Measurements from ENCODE around the gene UBALD2.
"Not testable (repeated sequence)": the region's sequence is repeated elsewhere in the genome, so short reads cannot be mapped to it uniquely, and the experiment has no call there.

UBALD2 gene

DNA sequence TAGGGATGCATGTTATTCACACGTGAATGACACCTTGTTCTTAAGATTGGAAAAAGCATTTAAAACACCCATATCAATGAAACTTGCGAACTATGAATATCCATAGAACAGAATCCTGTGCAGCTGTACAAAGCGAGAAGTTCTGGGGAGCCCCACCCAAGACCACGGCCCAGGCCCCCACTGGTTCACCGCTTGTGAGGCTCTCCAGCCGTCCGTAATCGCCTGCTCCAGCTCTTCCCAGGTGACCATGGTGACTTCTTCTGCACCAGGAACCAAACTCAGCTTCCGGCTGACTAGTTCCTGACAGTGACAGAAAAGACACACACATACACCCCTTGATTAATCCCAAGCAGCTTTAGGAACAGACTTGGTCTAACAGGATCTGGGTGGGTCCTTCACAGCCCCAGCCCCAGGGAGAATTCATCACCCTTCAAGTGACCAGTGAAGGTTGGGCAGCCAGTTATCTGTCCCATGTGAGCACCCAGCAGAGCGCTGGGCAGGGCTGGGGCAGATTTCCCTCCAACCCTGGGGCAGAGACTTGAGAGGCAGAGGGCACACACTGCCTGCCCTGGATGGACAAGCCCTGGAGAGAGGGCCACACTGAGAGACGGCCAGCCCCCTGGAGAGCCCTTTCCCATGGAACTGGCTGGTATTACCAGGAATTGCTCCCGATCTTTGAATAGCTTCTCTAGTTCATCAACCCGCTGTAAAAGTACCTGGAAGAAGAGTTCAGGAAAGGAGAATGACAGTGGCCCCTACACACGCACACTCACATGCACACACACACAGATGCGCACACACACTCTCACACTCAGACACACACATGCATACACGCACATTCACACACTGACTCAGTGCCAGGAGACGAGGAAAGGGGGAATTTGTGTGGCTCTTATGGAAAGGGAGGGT is 39.3 kb downstream of the UBALD2 start:
- H3K27ac ChIP-seq (ENCODE audit: low read length): no peak overlapping the region
- no peak for DNase-seq (ENCODE audit: low read depth, low spot score)
- H3K4me1 ChIP-seq (ENCODE audit: control insufficient read depth, insufficient read depth, low read length): no peaks in the 10 kb centered on the region
- H3K36me3 ChIP-seq (ENCODE audit: control insufficient read depth, insufficient read depth, low read length): 0 out of 2 replicates have a peak, but pooled peaks cover 2% of the 10 kb centered on the region
- no peaks in the 10 kb centered on the region for H3K27me3 ChIP-seq (ENCODE audit: control insufficient read depth, insufficient read depth, low read length)
- H3K4me3 ChIP-seq (ENCODE audit: low read length): no peak overlapping the region
- no CpG with 5 or more reads among the region's 17 CpGs for WGBS (ENCODE audit: insufficient coverage, insufficient read length)
- H3K9me3 ChIP-seq (ENCODE audit: control insufficient read depth, insufficient read depth, low read length): no peaks in the 10 kb centered on the region

- H3K27me3 ChIP-seq (ENCODE audit: control insufficient read depth, insufficient read depth, low read length); H3K4me3 ChIP-seq (ENCODE audit: low read length); DNase-seq (ENCODE audit: low read depth, low spot score); H3K9me3 ChIP-seq (ENCODE audit: control insufficient read depth, insufficient read depth, low read length); H3K4me1 ChIP-seq (ENCODE audit: control insufficient read depth, insufficient read depth, low read length); H3K36me3 ChIP-seq (ENCODE audit: control insufficient read depth, insufficient read depth, low read length); H3K27ac ChIP-seq (ENCODE audit: low read length): not testable (repeated sequence)
- no CpG with 5 or more reads among the region's 3 CpGs for WGBS (ENCODE audit: insufficient coverage, insufficient read length)
Observed at GRCh38 chr17:76305135-76305454, 39.9 kb downstream of the UBALD2 start.

GRCh38 chr17:76307299-76307965 is 42.3 kb downstream of the UBALD2 start:
- no CpG with 5 or more reads among the region's 58 CpGs for WGBS (ENCODE audit: insufficient coverage, insufficient read length)
- 0 out of 2 replicates have a peak, but pooled peaks cover 2% of the 10 kb centered on the region for H3K36me3 ChIP-seq (ENCODE audit: control insufficient read depth, insufficient read depth, low read length)
- H3K27ac ChIP-seq (ENCODE audit: low read length): no peak overlapping the region
- DNase-seq (ENCODE audit: low read depth, low spot score): no peak
- H3K4me3 ChIP-seq (ENCODE audit: low read length): no peak overlapping the region
- no peaks in the 10 kb centered on the region for H3K4me1 ChIP-seq (ENCODE audit: control insufficient read depth, insufficient read depth, low read length)
- no peaks in the 10 kb centered on the region for H3K27me3 ChIP-seq (ENCODE audit: control insufficient read depth, insufficient read depth, low read length)
- H3K9me3 ChIP-seq (ENCODE audit: control insufficient read depth, insufficient read depth, low read length): no peaks in the 10 kb centered on the region; the same call in 1 of the 2 replicates

DNA sequence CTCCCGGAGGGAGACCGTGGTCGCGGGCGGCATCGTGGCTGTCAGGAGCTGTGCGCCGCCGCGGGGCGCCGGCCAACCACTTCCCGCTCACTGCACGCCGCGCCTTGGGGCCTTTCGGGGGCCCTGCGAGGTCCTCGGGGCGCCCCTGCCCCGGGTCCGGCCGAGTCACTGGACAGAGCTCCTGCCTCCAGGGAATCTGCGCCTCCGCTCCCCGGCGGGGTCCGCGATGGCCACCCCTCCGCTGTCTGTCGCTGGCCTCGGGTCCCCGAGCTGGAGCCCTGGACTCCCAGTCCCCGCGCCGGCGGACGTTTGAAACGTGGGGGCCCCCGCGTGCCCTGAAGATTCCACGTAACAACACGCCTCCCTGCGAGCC is 42.8 kb downstream of the UBALD2 start, which contains the start of gene QRICH2:
Gene QRICH2, minus strand, starts transcription at position 311 of the 373 bp plus-strand sequence. Its CDS starts 278 bp downstream, at position 33.
- DNase-seq (ENCODE audit: low read depth, low spot score): no peak
- Histone ChIP-seq H3K27ac (ENCODE audit: low read length) (no peak within 1 kb of the TSS), H3K36me3 (ENCODE audit: control insufficient read depth, insufficient read depth, low read length) (0 out of 2 replicates have a peak, but pooled peaks cover 2% of the 10 kb centered on the region), H3K9me3 (ENCODE audit: control insufficient read depth, insufficient read depth, low read length) (no peaks in the 10 kb centered on the region; the same call in 1 of the 2 replicates), H3K4me3 (ENCODE audit: low read length) (no peak within 1 kb of the TSS), H3K4me1 (ENCODE audit: control insufficient read depth, insufficient read depth, low read length) (no peaks in the 10 kb centered on the region), H3K27me3 (ENCODE audit: control insufficient read depth, insufficient read depth, low read length) (no peaks in the 10 kb centered on the region)
- WGBS (ENCODE audit: insufficient coverage, insufficient read length): no CpG with 5 or more reads among the region's 44 CpGs

- H3K27me3 ChIP-seq (ENCODE audit: control insufficient read depth, insufficient read depth, low read length): no peaks in the 10 kb centered on the region
- no peaks in the 10 kb centered on the region; the same call in 1 of the 2 replicates for H3K9me3 ChIP-seq (ENCODE audit: control insufficient read depth, insufficient read depth, low read length)
- H3K36me3 ChIP-seq (ENCODE audit: control insufficient read depth, insufficient read depth, low read length): peaks cover 4% of the 10 kb centered on the region; the same call in 1 of the 2 replicates
- no peak overlapping the region for H3K27ac ChIP-seq (ENCODE audit: low read length)
- DNase-seq (ENCODE audit: low read depth, low spot score): no peak
- no CpG with 5 or more reads among the region's 4 CpGs for WGBS (ENCODE audit: insufficient coverage, insufficient read length)
- H3K4me3 ChIP-seq (ENCODE audit: low read length): no peak overlapping the region
- H3K4me1 ChIP-seq (ENCODE audit: control insufficient read depth, insufficient read depth, low read length): no peaks in the 10 kb centered on the region
Observed at GRCh38 chr17:76309461-76309860, 44.3 kb downstream of the UBALD2 start.

DNA sequence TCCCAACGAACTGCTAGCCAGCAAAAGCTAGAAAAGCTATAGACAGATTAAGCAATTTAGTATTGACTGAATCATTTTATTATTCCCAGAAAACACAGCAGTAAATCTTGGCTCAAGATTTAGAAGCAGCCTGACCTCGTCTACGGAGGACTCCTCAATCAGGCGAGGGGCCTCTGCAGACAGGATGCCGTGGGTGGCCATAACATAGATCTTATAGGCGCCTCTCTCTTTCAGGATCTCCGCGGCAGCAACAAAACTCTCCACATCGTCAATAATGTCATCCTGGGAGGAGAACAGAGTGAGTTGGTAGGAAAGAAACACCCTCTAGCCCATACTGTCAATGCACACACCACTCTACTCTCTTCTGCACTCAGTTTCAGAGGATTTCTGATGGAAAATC is 47.6 kb downstream of the UBALD2 start:
- Histone ChIP-seq H3K4me3 (ENCODE audit: low read length) (no peak overlapping the region), H3K4me1 (ENCODE audit: control insufficient read depth, insufficient read depth, low read length) (no peaks in the 10 kb centered on the region), H3K27me3 (ENCODE audit: control insufficient read depth, insufficient read depth, low read length) (no peaks in the 10 kb centered on the region), H3K9me3 (ENCODE audit: control insufficient read depth, insufficient read depth, low read length) (no peaks in the 10 kb centered on the region; the same call in 1 of the 2 replicates), H3K27ac (ENCODE audit: low read length) (no peak overlapping the region), H3K36me3 (ENCODE audit: control insufficient read depth, insufficient read depth, low read length) (peaks cover 2% of the 10 kb centered on the region; the same call in 1 of the 2 replicates)
- no CpG with 5 or more reads among the region's 9 CpGs for WGBS (ENCODE audit: insufficient coverage, insufficient read length)
- no peak for DNase-seq (ENCODE audit: low read depth, low spot score)

DNA sequence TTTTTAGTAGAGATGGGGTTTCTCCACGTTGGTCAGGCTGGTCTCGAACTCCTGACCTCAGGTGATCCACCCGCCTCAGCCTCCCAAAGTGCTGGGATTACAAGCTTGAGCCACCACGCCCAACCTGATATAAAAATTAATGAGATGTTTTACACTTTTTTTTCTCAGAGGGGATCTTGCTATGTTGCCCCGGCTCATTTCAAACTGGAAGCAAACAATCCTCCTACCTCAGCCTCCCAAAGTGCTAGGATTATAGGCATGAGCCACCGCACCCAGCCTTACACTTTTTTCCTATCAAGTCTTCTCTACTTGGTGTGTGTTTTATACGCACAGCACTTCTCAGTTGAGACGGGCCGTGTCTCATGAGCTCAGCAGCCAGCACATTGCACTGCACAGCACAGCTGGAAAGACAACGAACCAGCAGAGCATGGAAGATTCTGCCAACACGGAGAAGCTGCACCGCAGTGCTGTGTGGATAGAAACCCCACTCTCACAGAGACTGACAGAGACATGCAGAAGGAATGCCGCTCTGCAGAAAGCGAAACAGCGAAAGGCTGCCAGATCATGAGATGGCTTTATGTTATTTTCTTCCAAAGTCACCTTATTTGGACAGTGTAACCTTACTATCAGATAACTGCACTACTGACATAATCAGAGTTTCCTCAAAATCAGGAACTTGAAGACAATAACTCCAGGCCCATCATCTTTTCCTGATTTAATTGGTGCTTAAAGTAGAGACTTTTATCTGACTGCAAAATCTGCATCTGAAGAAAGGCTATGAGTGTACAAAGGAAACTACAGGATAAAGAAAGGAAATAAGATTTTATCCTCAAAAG is 49.5 kb downstream of the UBALD2 start:
- Histone ChIP-seq H3K4me1 (ENCODE audit: control insufficient read depth, insufficient read depth, low read length) (no peaks in the 10 kb centered on the region), H3K9me3 (ENCODE audit: control insufficient read depth, insufficient read depth, low read length) (no peaks in the 10 kb centered on the region; the same call in 1 of the 2 replicates), H3K27ac (ENCODE audit: low read length) (no peak overlapping the region), H3K4me3 (ENCODE audit: low read length) (no peak overlapping the region), H3K27me3 (ENCODE audit: control insufficient read depth, insufficient read depth, low read length) (no peaks in the 10 kb centered on the region), H3K36me3 (ENCODE audit: control insufficient read depth, insufficient read depth, low read length) (peaks cover 2% of the 10 kb centered on the region; the same call in 1 of the 2 replicates)
- WGBS (ENCODE audit: insufficient coverage, insufficient read length): no CpG with 5 or more reads among the region's 15 CpGs
- DNase-seq (ENCODE audit: low read depth, low spot score): no peak

- no peak overlapping the region for H3K27ac ChIP-seq (ENCODE audit: low read length)
- H3K4me1 ChIP-seq (ENCODE audit: control insufficient read depth, insufficient read depth, low read length): no peaks in the 10 kb centered on the region
- DNase-seq (ENCODE audit: low read depth, low spot score): no peak
- WGBS (ENCODE audit: insufficient coverage, insufficient read length): no CpG with 5 or more reads among the region's 2 CpGs
- H3K9me3 ChIP-seq (ENCODE audit: control insufficient read depth, insufficient read depth, low read length): no peaks in the 10 kb centered on the region
- peaks cover 2% of the 10 kb centered on the region; the same call in 1 of the 2 replicates for H3K36me3 ChIP-seq (ENCODE audit: control insufficient read depth, insufficient read depth, low read length)
- no peaks in the 10 kb centered on the region for H3K27me3 ChIP-seq (ENCODE audit: control insufficient read depth, insufficient read depth, low read length)
- H3K4me3 ChIP-seq (ENCODE audit: low read length): no peak overlapping the region
Observed at GRCh38 chr17:76317535-76317934, 52.4 kb downstream of the UBALD2 start.

GRCh38 chr17:76318586-76318985 is 53.4 kb downstream of the UBALD2 start:
- Histone ChIP-seq H3K27me3 (ENCODE audit: control insufficient read depth, insufficient read depth, low read length) (no peaks in the 10 kb centered on the region), H3K9me3 (ENCODE audit: control insufficient read depth, insufficient read depth, low read length) (no peaks in the 10 kb centered on the region), H3K4me1 (ENCODE audit: control insufficient read depth, insufficient read depth, low read length) (no peaks in the 10 kb centered on the region), H3K4me3 (ENCODE audit: low read length) (no peak overlapping the region), H3K36me3 (ENCODE audit: control insufficient read depth, insufficient read depth, low read length) (no peaks in the 10 kb centered on the region), H3K27ac (ENCODE audit: low read length) (no peak overlapping the region)
- no peak for DNase-seq (ENCODE audit: low read depth, low spot score)
- WGBS (ENCODE audit: insufficient coverage, insufficient read length): 100% methylated on average over 1 of the region's 3 CpGs
